GM08714 (cell line): Measurements from ENCODE around the gene POPDC2.

Source experiments
- H3K4me3 ChIP-seq: fragments of 200-500 bp; sonication (Bioruptor generic); 2 replicates; pipeline ENCODE4 v1.5.1; 2014; ENCODE audit warnings: mild to moderate bottlenecking, low read length, inconsistent platforms
- ZNF274 ChIP-seq: IDR thresholded peaks from 2 replicates; pipeline ENCODE4 v1.6.1; 2012; ENCODE audit warnings: mild to moderate bottlenecking, low read depth, low read length

The POPDC2 gene

DNA sequence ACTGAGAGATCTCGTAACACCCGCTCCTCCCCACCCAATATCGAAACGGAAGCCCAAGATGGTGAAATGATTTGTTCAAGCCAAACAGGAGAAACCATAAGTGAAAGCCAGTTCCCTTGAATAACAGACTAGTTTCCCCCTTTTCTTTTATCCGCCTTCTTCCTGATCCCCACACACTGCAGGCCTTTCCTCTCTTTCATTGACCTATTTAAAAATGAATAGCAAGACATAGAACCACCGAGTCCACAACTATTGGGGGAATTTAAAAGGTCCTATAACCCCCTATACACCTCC is 17.2 kb upstream of the POPDC2 start:
- no peak for TF ChIP-seq ZNF274
- peak overlapping the region; percentile 57; the same call in 1 of the 2 replicates for H3K4me3 ChIP-seq

DNA sequence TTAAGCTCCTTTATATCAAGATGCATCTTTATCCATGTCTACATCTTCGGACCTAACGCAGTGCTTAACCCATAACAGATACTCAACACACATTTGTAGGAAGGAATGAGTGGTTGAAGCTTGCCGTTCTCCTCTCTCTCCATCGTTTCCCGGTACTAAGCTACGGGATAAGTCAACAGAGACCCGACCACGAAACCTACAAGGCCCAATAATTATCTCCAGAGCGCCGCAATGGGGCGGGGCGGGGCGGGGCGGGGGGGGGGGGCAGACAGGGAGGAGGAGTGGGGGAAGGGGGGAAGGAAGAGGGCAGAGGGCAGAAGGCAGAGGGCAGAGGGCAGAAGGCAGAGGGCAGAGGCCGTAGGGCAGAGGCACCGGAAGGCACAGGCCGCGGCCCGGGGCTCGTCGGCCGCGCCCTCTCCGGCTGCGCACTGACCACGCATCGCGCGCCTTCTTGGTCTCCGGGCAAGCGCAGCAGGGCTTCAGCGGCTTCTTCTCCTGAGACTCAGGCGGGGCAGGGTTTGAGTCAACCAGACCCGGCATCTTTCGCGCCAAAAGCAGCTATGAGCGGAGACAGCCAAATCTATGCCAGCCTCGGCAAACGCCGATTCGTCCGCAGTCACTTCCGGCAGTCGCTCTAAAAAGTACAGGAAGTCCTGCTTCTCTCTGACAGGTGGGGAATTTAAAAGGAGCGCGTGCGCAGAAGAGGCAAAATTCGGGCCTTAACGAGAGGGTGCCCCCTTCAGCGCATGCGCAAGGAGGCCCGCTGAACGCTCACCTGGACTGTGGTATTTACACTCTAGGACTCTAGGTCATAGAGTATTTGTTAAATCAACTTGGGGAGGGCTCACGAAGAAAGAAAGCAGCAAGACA is 16.6 kb upstream of the POPDC2 start, which contains the start of gene COX17:
COX17 (minus strand) TSS at position 636 of the 870 bp plus-strand sequence; CDS start at position 540, 96 bp downstream.
- H3K4me3 ChIP-seq = peak within 1 kb of the TSS; percentile 85
- TF ChIP-seq ZNF274 = no peak

GRCh38 chr3:119676020-119676419 is 15.6 kb upstream of the POPDC2 start:
- TF ChIP-seq ZNF274 = no peak
- H3K4me3 ChIP-seq = peak overlapping the region; percentile 85

- H3K4me3 ChIP-seq = peak overlapping the region; percentile 85
Measured at GRCh38 chr3:119675188-119675874, 14.9 kb upstream of the POPDC2 start.

DNA sequence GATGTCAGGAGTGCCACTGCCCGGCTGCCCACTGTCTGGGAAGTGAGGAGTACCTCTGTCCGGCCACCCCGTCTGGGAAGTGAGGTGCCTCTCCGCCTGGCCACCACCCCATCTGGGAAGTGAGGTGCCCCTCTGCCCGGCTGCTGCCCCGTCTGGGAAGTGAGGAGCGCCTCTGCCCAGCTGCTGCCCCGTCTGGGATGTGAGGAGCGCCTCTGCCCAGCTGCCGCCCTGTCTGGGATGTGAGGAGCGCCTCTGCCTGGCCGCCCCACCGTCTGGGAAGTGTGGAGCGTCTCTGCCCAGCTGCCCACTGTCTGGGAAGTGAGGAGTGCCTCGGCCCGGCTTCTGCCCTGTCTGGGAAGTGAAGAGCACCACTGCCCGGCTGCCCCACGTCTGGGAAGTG is 13.5 kb upstream of the POPDC2 start:
- no peak overlapping the region for H3K4me3 ChIP-seq
- no peak for TF ChIP-seq ZNF274

More at GRCh38 chr3:119675188-119675874, 14.9 kb upstream of the POPDC2 start:
- no peak for TF ChIP-seq ZNF274

- no peak for TF ChIP-seq ZNF274
- H3K4me3 ChIP-seq = no peak overlapping the region
Measured at GRCh38 chr3:119672776-119673175, 12.4 kb upstream of the POPDC2 start.

DNA sequence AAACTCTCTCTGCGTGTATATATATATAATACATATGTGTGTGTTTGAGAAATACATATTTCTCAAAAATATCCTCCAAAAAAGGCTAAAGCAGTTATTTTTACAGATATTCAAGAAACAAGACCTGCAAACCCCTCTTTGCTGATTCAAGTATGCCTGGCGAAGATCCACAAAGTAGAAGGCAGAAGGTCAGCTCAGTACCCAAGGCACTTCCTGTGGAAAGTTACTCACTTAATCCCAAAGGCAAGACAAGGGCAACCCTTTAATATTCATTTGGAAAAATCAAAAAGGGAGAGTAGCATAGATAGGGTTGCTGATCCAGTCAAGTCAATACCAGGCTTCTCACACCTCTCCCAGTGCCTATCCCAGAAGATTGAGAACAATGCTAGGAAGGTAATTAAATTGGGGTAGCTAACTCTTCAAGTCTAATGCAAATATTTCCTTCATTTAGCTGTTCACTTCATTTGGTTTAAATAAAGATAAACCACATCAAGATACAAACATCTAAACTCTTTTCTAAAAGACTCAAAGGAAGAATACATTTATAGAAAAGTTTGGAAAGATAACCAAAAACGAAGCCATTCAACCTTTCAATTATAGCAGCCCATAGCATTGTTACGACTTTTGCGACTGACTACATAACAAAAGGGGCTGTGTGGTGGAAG is 9.6 kb upstream of the POPDC2 start:
- no peak overlapping the region for H3K4me3 ChIP-seq
- TF ChIP-seq ZNF274 = no peak

- TF ChIP-seq ZNF274 = no peak
- no peak overlapping the region for H3K4me3 ChIP-seq
Measured at GRCh38 chr3:119665954-119666559, 5.7 kb upstream of the POPDC2 start.

GRCh38 chr3:119664850-119665379 is 4.5 kb upstream of the POPDC2 start:
- no peak overlapping the region for H3K4me3 ChIP-seq
- TF ChIP-seq ZNF274 = no peak

DNA sequence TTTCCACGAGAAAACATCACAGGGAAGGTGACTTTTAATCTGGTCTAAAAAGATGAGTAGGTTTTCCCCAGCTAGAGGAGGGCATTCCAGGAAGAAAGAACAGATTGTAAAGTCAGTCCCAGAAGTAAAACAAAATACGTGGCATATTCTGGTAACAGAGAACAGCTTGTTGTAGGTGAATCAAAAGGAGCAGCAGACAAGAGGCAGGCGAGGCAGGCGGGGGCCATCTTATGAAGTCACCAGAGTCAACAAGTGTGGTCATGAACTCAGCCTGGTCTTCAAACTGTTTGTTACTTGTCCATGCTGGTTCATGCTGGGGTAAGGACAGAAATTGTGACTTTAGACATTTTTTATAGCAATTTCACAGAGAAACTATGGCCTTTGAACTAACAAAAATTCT is 4.0 kb upstream of the POPDC2 start:
- TF ChIP-seq ZNF274 = no peak
- H3K4me3 ChIP-seq = no peak overlapping the region

- no peak for TF ChIP-seq ZNF274
- no peak overlapping the region for H3K4me3 ChIP-seq
Measured at GRCh38 chr3:119663885-119664284, 3.5 kb upstream of the POPDC2 start.

DNA sequence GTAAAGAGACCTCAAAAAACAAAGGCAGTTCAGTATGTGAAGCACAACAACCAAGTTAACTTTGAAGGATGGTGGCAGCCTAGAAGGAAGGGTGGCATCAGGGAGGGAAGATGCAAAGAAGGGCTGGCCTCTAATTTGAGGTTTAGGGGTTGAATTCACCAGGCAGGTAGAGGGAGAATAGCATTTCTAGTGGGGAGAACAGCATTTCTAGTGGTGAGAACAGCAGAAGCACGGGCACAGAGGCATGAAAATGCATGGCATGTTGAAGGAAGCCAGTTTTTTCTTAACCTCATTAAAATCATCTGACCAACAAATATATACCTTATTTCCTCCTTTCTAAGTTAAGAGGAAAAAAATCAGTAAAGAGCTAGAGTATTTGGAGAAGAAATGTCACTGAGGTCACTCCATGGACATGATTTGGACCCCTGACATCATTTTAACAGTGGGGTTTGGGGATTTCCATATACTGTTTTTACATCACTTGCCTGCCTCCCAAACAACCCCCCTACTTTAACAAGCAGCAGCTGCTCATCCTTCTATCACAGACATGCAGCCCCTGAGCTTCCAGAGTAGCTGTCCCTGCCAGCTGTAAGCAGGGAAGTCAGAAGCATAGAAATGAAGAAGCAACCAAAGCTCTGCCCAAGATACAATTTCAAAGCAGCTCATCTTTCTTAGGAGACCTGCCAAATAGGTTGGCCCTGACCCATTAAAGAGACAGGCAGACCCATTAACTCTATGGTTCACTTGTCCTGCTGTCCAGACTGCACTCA is 2.4 kb upstream of the POPDC2 start:
- no peak for TF ChIP-seq ZNF274
- H3K4me3 ChIP-seq = no peak overlapping the region

- TF ChIP-seq ZNF274 = no peak
- no peak overlapping the region for H3K4me3 ChIP-seq
Measured at GRCh38 chr3:119659606-119660291, 640 bp downstream of the POPDC2 start.
